Activated naive CD4-positive, alpha-beta T cell treated with anti-CD3 and anti-CD28 coated beads, Interleukin-2, amount 50 U/mL, for 72 hours (primary cell): ENCODE results near the gene ASB8. TPM values are rescaled to one million over a fixed set of nuclear protein-coding genes. Genes with fewer than 3 reads are reported as not detected.
"Not testable (repeated sequence)": the region's sequence is repeated elsewhere in the genome, so short reads cannot be mapped to it uniquely, and the experiment has no call there.

Experiments used
- ATAC-seq, 2 donors: fragments of 150-1000 bp; cut with Tn5 transposase; 2 replicates each; pipeline ENCODE4 v1.10.0; 2021; ENCODE audit warnings: mild to moderate bottlenecking in 2 of 2, moderate library complexity in 2 of 2
- DNase-seq, 2 donors: peaks; one replicate each; pipeline ENCODE4 v3.0.0; 2021 to 2022; ENCODE audit warnings: low spot score in 2 of 2
- H3K27ac Mint-ChIP-seq, 2 donors: one replicate each; pipeline ENCODE4 v1.8.0; 2022; ENCODE audit warnings: mild to moderate bottlenecking in 2 of 2, mixed read lengths in 2 of 2
- H3K36me3 Mint-ChIP-seq, 2 donors: one replicate each; pipeline ENCODE4 v1.8.0; 2022; ENCODE audit warnings: mixed read lengths in 2 of 2
- H3K9me3 Mint-ChIP-seq, 2 donors: one replicate each; pipeline ENCODE4 v1.8.0; 2022; ENCODE audit warnings: mixed read lengths in 2 of 2
- total RNA-seq, 2 donors: library from RNA; stranded (reverse); gene quantifications; one replicate each; pipeline ENCODE4 v1.2.3, GENCODE V29; 2022

ASB8 gene
- total RNA-seq, 2 donors from 2014 or later = 30.7 to 45.3 TPM

DNA sequence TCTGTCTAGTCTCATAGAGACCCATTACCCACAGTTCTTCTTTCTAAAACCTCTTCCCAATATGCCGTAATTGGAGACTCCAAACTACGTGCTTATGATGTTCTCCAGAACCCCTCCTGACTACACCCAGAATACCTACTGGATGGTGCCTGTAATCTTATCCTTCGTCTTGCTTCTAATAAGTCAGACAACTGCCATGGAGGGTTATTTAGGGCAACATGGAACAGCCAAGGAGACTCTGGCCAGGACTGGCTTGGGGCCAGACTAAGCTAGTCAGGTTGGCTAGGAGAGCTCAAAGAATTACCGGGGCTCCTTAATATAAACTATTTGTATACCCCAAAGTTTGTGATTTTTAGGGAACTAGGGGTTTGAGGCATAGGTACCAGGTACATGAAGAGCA lies 31.3 kb downstream of the ASB8 start:
- H3K36me3 Mint-ChIP-seq = peaks cover 14 to 18% of the 10 kb centered on the region in 2 donors

DNA sequence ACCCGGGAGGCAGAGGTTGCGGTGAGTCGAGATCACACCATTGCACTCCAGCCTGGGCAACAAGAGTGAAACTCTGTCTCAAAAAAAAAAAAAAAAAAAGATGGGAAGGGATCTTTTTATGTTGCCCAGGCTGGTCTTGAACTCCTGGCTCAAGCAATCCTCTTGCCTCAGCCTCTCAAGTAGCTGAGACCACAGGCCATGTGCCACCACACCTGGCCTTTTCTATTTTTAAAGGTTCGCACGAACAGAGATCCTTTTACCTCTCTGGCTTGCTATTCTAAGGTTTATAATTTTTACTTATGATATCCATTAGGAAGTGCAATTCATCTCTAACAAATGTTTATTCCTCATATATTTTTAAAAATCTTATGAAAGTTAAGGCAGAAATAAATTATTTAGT lies 31.8 kb downstream of the ASB8 start:
- not testable (repeated sequence) for H3K9me3 Mint-ChIP-seq, ATAC-seq, H3K27ac Mint-ChIP-seq, DNase-seq
- H3K36me3 Mint-ChIP-seq = peaks cover 14 to 18% of the 10 kb centered on the region in 2 donors

More for the DNA sequence above, 31.3 kb downstream of the ASB8 start:
- DNase-seq (no peak), ATAC-seq (no peak)
- Mint-ChIP-seq H3K27ac (no peak overlapping the region), H3K9me3 (no peaks in the 10 kb centered on the region)

DNA sequence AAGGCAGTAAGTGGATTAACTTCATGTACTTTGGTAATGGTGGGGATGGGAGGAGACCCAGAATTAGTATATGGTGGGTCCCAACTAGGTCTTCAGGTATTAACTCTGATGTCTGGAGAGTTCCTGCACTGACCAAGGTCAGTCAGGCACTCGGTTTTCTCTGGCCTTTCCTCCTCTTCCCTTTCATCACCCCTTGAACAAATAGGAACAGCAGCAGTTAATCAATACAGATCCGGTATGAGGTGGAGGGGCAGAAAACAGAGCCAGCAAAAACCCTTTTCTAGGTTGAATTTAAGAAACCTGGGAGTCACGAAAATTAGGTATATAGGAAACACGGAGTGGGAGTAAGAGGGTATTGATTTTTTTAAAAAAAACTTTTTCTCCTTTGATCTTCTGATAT lies 34.1 kb downstream of the ASB8 start:
- H3K36me3 Mint-ChIP-seq = peaks cover 12 to 25% of the 10 kb centered on the region in 2 donors
- H3K9me3 Mint-ChIP-seq = no peaks in the 10 kb centered on the region
- ATAC-seq = no peak
- H3K27ac Mint-ChIP-seq = no peak overlapping the region
- DNase-seq = no peak

DNA sequence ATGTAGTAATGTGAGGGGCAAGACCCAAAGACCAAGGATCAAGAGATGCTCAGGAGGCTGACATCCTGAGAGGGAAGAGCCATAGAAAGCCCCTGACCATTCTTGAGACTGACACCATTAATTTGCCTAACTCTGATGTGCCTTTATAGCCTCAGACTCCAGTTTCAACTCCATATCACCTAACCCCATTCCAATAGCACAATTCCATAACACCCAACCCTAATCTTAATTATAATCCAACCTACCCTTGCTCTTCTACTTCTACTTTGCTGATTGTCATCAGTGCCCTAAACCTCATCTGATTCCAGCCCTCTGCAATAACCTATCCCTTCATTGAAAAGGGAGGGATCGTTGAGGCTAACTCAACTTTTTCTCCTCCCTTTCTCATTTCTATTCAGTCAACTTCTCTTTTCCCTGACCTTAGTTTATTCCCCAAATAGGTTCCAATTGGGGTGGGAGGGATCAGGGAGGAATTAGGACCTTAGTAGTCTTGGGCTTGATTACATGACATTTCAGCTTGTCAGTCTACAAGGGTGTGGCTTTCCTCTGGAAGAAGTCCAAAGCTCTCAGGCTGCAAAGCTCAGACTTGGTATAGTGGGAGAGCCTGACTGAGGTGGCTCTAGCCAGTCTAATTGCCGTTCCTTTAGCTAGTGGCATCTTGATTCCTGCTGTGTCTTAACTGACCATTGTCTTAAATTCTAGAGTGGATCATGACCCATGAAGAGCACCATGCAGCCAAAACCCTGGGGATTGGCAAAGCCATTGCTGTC lies 35.1 kb downstream of the ASB8 start:
- Mint-ChIP-seq H3K9me3 (no peaks in the 10 kb centered on the region), H3K27ac (no peak overlapping the region), H3K36me3 (peaks cover 9 to 21% of the 10 kb centered on the region in 2 donors)
- DNase-seq (no peak), ATAC-seq (no peak)

DNA sequence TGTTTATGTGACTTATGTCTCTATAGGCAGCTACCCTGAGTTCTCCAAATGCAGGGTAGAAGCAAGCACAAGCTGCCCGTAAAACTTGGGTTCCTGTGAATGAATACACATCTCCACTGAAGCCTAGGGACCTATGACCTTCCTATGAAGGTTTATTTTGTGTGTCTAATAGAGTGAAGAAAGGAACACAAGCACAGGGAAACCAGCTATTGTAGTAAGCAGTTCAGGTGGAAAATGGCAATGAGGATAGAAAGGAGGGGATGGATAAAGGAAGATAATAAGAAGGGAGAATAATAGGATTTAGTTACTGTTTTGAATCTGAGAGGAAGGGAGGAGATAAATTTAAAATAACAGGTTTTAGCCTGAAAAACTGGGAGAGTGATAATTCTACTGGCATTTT lies 35.8 kb downstream of the ASB8 start:
- DNase-seq (no peak), ATAC-seq (no peak)
- peaks cover 9 to 16% of the 10 kb centered on the region in 2 donors for H3K36me3 Mint-ChIP-seq
- H3K9me3 Mint-ChIP-seq = no peaks in the 10 kb centered on the region
- no peak overlapping the region for H3K27ac Mint-ChIP-seq

DNA sequence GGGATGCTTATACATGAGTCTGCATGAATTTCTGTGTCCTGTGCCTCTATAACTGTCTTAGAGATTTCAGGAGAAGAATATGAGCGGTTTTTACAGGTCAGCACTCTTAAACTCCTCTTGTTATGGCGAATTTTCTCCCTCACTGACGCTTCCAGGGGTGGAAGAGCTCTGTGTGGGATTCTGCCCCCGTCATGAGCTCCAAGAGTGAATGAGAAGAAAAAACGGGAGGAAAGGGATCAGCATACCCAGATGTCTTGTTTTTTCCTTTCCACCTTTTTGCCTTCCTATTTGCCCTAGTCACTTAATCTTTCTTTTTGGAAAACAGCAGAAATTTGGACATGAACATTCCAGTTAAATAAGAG lies 37.5 kb downstream of the ASB8 start:
- DNase-seq (no peak), ATAC-seq (no peak)
- peaks cover 9 to 11% of the 10 kb centered on the region in 2 donors for H3K36me3 Mint-ChIP-seq
- H3K27ac Mint-ChIP-seq = peak overlapping the region; percentile 69 to 79
- no peaks in the 10 kb centered on the region for H3K9me3 Mint-ChIP-seq

DNA sequence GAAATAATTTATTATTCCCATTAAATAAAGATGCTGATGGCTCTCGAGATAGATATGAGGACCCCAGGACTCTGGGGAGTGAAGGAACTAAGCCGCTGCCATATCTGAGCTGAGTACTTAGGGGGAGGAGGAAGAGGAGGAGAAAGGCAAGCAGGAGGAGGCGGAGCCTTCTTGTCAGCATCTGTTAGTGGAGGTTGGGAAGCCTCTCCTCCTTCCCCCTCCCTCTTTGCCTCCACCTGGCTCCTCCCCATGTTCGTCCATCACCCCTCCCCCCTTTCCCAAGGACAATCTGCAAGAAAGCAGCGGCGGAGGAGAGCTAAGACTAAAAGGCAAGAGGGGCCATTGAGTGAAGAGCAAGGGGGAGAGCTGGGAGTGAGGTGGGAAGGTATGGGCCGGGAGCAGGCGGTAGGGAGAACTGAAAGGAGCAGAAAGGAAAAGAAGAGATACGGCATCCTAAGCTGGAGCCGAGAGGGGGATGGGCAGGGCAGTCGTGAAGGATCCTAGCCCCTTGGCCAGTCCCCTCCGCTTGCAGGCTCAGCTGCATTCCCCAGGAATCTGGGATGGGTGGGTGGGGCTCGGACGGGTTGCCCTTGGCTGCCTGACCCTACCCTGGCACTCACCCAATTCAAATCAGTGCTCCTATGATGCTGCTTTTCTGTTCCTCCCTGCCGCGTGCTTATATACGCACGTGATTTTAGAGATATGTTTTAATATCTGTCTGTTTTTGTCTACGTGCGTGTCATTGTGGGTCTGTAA lies 38.1 kb downstream of the ASB8 start, which contains the start of gene PFKM:
Gene PFKM, plus strand, starts transcription at position 287 of the 756 bp plus-strand sequence. CDS start 3,411 bp downstream, outside the sequence.
- Mint-ChIP-seq H3K27ac (peak within 1 kb of the TSS; percentile 79 to 93), H3K9me3 (no peaks in the 10 kb centered on the region), H3K36me3 (peaks cover 9 to 11% of the 10 kb centered on the region in 2 donors)
- peak; percentile 71 to 74 for DNase-seq
- ATAC-seq = peak; percentile 100

DNA sequence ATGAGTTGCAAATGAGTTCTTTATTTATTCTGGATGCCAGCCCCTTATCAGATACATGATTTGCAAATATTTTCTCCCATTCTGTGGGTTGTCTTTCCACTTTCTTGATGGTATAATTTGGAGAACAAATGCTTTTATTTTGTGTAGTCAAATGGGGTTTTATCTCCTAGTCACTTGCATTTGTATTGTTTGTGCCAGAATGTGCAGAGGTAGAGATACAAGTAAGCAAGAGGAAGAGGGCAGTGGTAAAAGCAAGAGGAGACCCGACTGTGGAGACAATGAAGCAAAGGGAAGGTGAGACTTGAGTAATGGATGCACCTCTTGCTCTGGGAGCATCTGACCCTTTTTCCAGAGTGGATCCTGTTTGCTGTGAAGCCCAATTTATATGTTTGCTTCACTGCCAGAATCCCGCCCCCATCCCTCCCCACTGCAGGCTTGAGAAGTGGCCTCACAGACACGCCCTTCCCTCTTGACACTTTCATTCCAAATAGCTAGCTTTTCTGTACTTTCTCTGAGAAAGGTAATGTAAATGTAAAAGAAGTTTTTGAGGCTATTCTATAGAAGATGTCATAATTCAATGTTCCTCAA lies 38.9 kb downstream of the ASB8 start:
- no peak for ATAC-seq
- no peak for DNase-seq
- peak overlapping the region in 1 of 2 donors; percentile 79 for H3K27ac Mint-ChIP-seq
- no peaks in the 10 kb centered on the region for H3K9me3 Mint-ChIP-seq
- peaks cover 9 to 11% of the 10 kb centered on the region in 2 donors for H3K36me3 Mint-ChIP-seq

DNA sequence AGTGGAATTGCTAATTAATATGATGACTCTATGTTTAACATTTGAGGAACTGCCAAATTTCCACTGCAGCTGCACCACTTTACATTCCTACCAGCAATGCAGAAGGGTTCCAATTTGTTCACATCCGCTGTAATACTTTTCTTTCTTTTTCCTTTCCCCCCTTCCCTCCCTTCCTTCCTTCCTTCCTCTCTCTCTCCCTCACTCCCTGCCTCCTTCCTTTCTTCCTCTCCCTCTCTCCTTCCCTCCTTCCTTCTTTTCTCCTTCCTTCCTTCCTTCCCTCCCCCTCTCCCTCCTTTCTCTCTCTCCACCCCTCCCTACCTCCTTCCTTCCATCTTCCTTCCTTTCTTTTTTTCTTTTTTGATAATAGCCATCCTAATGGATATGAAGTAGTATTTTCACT lies 41.4 kb downstream of the ASB8 start:
- H3K36me3 Mint-ChIP-seq = peaks cover 0 to 7% of the 10 kb centered on the region in 2 donors
- no peak for DNase-seq
- H3K9me3 Mint-ChIP-seq = no peaks in the 10 kb centered on the region
- no peak for ATAC-seq
- no peak overlapping the region for H3K27ac Mint-ChIP-seq

DNA sequence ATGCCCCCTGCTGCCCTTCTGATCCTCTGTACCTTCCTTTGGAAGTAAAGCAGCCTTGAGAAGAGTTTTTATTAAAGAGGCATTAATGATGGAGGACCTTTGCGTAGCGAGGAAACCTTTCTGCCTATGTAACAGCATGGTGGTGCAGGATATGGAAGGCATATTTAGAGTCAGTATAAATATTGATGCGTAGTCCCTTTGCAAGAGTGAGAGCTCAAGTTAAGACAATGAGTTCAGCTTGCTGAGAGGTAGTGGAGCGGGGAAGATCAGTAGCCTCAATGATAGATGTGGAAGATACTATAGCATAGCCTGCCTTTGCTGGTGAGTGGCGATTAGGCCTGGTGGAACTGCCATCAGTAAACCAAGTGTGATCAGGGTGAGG lies 46.0 kb downstream of the ASB8 start:
- not testable (repeated sequence) for ATAC-seq, H3K27ac Mint-ChIP-seq, H3K9me3 Mint-ChIP-seq, DNase-seq, H3K36me3 Mint-ChIP-seq

DNA sequence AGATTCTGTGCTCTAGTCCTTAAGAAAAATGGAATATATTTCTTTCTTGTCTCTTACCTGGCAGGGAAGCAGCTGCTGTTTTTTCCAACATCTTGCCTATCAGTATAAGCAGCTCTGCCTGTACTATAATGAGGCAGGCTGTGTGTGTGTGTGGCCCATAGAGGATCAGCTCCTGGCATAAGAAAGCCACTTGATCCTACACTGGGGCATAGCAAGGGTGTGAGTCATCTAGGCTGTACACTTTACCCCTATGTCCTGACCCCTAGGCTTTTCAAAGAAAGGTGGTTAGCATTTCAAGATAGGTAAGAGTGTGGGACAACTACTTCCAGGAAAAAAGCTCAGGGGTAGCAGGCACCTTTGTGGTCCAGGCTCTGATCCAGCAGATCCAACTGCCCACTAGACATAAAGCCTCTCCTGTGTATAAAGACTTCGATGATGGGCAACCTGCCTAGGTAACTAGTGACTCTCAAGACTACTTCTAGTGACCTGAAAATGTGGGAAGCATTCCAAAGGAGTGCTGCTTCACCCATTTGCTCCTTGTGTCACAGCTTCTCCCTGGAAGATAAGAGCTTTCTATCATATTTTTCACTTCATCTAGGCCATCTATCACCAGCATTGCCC lies 46.5 kb downstream of the ASB8 start:
- ATAC-seq (no peak), DNase-seq (no peak)
- no peaks in the 10 kb centered on the region for H3K36me3 Mint-ChIP-seq

DNA sequence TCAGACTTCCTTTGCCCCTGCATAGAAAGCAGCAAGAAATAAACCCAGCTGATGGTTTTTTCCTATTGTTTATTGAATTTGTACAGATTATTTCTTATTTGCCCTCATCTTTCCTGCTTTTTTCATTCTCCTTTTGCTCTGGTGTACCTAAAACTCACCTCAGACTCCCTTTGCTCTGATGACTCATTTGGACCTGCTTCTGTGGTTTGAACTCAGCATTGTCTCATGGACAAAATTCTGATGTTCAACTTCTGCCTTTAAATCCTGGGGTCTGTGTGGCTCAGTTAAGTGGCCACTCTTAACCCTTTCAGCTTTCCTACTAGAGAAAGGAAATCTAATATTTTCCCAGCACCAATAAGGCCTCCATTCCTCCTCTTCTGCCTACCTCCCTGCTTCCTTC lies 47.9 kb downstream of the ASB8 start:
- DNase-seq (no peak), ATAC-seq (no peak)
- peak overlapping the region in 1 of 2 donors; percentile 25 for H3K27ac Mint-ChIP-seq
- H3K9me3 Mint-ChIP-seq = no peaks in the 10 kb centered on the region
- peaks cover 8 to 9% of the 10 kb centered on the region in 2 donors for H3K36me3 Mint-ChIP-seq

More for the DNA sequence above, 46.5 kb downstream of the ASB8 start:
- Mint-ChIP-seq H3K27ac (no peak overlapping the region), H3K9me3 (no peaks in the 10 kb centered on the region)

DNA sequence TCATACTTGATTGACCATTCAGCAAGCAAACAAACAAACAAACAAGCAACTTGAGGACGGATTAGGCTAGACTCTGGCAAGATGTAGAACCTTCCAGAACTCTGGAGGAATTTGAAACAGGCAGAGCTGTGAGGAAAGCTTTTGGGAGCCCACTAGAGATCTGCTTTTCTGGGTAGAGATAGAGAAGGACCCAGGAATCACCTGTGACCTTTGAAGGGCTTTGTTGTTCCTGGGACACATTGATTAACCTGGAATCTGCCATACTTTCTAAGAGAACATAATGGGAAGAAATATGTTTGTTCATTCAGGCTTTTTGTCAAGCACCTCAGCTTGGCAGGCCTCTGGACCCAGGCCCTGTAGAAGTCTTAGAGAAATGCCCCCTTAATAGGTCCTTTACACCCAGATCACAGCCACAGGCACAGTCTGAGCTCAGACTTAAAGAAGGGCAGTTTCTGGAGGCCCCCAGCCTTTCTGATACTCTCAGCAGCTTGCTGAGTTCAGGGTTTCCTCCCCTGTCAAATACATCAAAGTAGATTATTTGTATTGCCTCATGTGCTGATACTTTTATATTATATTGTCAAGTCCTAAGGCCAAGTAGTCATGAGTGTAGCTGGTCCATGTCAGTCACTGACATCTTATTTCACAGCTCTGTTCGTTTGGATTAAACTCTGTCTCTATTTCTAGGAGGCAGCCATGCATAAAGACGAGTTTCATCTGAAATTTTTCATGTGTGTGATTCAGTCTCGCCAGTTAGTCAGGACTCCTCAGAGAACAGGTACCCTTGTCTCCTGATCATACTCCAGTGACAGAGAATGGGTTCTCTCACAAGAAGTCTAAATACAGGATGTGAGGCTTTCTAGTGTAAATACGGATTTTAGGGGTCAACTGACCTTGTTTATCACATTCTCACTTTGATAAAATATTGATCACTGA lies 50.4 kb downstream of the ASB8 start:
- peak overlapping the region; percentile 95 for H3K27ac Mint-ChIP-seq
- ATAC-seq = no peak
- H3K9me3 Mint-ChIP-seq = no peaks in the 10 kb centered on the region
- DNase-seq = no peak
- H3K36me3 Mint-ChIP-seq = peaks cover 8 to 12% of the 10 kb centered on the region in 2 donors

DNA sequence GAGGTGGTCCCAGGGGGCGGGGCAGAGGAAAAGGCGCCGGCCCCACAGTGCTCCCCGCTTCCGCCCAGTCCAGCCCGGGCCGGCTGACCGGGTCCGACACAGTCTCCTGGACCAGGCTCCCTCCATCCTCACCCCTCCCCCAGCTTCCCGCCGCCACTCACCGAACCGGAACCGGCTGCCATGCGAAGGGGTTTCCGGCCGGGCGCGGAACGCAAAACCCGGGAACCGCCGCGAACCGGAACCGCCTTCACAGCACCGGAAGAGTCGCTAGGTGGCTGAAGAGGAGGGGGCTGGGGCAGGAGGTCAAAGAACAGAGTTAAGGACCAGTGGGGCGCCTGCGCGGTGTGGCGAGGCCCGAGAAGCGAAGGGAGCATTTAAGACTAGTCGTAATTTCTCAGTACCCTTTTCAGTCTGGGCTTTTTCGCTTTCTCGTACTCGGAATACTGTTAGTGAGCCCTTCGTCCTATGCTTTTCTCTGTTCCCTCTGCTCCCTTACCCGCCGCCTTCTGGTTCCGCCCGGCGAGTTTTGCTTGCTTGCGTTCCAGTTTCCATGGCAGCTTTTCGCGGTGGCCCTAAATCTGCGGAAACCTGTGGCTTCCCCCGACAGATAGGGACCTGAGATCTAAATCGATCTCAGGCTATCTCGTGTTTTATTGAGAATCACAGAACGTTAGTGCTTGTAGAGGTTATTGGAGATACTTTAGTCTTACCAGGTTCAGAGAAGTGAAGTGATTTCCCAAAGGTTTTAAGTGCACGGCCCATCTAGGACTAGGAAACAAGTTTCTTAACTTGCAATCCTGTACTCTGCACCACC lies 51.2 kb downstream of the ASB8 start, which contains the start of gene SENP1:
Gene SENP1, minus strand, starts transcription at position 213 of the 814 bp plus-strand sequence. CDS start 4,607 bp downstream, outside the sequence.
- Mint-ChIP-seq H3K9me3 (no peaks in the 10 kb centered on the region), H3K36me3 (peaks cover 8 to 12% of the 10 kb centered on the region in 2 donors), H3K27ac (peak within 1 kb of the TSS; percentile 95 to 98)
- ATAC-seq = peak; percentile 84 to 88
- DNase-seq = peak; percentile 88 to 92

DNA sequence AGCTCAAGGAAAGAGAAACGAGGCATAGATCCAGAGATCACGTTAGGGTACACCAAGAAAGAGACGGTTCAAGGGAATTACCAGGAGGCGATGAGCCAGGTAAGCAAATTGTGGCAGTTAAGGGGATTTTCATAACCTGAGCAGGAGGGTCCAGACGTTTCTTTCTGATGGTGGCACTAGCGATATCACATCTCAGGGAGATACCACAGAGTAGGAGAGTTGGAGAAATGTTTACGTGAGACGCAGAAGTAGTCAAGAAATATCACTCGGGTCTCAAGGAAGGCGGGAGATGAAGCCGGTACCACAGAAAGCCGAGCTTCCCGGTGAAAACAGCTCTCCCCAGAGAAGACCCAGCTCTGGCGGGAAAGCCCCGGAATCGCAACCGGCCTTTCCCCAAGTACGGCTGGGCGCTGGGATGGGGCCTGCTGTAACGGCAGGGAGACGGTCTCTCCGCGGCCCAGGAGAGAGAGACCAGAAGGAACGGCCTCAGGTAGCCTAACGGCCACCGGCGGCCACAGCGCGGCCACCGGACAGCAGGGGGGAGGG lies 51.9 kb downstream of the ASB8 start:
- no peaks in the 10 kb centered on the region for H3K9me3 Mint-ChIP-seq
- ATAC-seq = peak; percentile 35 to 58

More for the DNA sequence above, 51.9 kb downstream of the ASB8 start:
- DNase-seq = peak; percentile 40 to 59
- peaks cover 8 to 12% of the 10 kb centered on the region in 2 donors for H3K36me3 Mint-ChIP-seq
- H3K27ac Mint-ChIP-seq = peak overlapping the region; percentile 95 to 98
